Omental fat pad (tissue), 4 donors: ENCODE measurements around the gene MORN5. TPM values are rescaled to one million over a fixed set of nuclear protein-coding genes. Genes with fewer than 3 reads are reported as not detected.
A peak's percentile ranks its signal among the peaks of the same experiment; 100 is the strongest.

Experiments used
- ATAC-seq: fragments of 150-250 bp; one replicate; pipeline ENCODE4 v1.9.1; 2016; ENCODE audit warnings: mild to moderate bottlenecking, moderate library complexity; ENCODE audit not compliant: low FRiP score
- DNase-seq: peaks from one replicate; pipeline ENCODE4 v3.0.0-alpha.2; 2019; ENCODE audit warnings: low spot score
- total RNA-seq, 4 donors: library from RNA; depleted of rRNA; stranded (reverse); fragments of >200 nt; gene quantifications; one replicate each; pipeline ENCODE4 v1.1.0, GENCODE V29; 2016
- TF ChIP-seq, protein P1 (sequence below), 3 donors: fragments of 450-650 bp; IDR thresholded peaks; one replicate each; pipeline ENCODE4 v1.5.1; 2016 to 2017; ENCODE audit warnings: antibody characterized with exemption in 3 of 3, mild to moderate bottlenecking in 3 of 3, moderate library complexity in 2 of 3

MORN5 gene
- total RNA-seq, 4 donors from 2014 or later = not detected

DNA sequence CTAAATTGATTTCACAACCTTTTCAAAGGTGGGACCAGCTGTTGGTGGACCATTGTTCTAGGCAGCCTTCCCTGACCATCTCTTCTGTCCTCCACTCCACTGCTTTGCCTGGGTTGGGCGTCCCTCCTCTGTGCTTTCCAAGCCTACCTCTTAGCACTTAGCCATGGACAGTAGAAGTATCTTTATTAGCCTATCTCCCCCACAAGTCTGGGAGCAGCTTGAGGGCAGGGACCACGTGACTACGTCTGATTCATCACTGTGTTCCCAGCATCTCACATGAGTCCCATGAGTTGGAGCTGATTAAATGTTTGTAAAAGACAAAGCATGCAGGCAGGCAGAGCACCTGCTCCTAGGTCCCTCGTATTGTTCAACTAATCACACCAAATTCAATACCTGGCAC, 20.9 kb downstream of the MORN5 start:
- TF ChIP-seq, protein P1, sequence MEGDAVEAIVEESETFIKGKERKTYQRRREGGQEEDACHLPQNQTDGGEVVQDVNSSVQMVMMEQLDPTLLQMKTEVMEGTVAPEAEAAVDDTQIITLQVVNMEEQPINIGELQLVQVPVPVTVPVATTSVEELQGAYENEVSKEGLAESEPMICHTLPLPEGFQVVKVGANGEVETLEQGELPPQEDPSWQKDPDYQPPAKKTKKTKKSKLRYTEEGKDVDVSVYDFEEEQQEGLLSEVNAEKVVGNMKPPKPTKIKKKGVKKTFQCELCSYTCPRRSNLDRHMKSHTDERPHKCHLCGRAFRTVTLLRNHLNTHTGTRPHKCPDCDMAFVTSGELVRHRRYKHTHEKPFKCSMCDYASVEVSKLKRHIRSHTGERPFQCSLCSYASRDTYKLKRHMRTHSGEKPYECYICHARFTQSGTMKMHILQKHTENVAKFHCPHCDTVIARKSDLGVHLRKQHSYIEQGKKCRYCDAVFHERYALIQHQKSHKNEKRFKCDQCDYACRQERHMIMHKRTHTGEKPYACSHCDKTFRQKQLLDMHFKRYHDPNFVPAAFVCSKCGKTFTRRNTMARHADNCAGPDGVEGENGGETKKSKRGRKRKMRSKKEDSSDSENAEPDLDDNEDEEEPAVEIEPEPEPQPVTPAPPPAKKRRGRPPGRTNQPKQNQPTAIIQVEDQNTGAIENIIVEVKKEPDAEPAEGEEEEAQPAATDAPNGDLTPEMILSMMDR (IDR thresholded peaks at IDR 0.05) = no peak
- no peak for DNase-seq
- peak; percentile 41 for ATAC-seq

DNA sequence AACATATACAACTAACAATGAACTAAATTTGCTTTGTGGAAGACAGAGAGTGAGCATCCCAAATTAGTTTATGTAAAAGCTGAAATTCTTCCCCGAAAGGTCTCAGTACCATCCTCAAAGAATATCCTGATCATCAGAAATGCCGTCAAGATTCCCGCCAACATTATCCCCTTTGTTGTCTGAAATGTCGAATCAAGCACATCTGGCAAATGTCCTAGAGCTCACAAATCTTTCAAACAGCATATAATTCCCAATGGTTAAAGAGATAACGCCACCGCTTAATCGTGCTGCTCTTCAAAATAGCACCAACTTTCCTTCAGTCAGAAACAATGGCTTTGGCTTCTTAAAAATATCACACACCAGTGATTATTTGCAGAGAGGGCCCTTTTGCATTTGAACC, 23.8 kb downstream of the MORN5 start:
- ATAC-seq = no peak
- TF ChIP-seq, protein P1 (IDR thresholded peaks at IDR 0.05) = no peak
- DNase-seq = no peak

DNA sequence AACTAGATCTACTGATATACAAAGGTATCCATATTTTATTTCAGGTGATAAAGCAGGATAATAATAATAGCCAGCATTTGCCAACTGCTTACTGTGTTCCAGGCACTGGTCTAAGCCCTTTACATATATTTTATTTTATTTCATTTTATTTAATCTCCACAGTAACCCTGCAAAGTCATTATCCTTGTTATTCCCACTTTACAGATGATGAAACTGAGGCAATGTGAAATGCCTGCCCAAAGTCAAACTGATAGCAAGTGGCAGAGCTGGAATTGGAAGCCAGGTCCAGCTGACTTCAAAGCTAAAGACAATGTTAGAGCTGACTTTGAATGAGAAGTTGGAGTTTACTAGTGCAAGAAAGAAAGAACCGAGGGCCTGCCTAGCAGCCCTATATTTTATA, 24.8 kb downstream of the MORN5 start:
- ATAC-seq (no peak), DNase-seq (no peak)
- TF ChIP-seq, protein P1 (IDR thresholded peaks at IDR 0.05) = no peak

GRCh38 chr9:122186301-122186700, 26.6 kb downstream of the MORN5 start:
- ATAC-seq (no peak), DNase-seq (no peak)
- TF ChIP-seq, protein P1 (IDR thresholded peaks at IDR 0.05) = no peak

DNA sequence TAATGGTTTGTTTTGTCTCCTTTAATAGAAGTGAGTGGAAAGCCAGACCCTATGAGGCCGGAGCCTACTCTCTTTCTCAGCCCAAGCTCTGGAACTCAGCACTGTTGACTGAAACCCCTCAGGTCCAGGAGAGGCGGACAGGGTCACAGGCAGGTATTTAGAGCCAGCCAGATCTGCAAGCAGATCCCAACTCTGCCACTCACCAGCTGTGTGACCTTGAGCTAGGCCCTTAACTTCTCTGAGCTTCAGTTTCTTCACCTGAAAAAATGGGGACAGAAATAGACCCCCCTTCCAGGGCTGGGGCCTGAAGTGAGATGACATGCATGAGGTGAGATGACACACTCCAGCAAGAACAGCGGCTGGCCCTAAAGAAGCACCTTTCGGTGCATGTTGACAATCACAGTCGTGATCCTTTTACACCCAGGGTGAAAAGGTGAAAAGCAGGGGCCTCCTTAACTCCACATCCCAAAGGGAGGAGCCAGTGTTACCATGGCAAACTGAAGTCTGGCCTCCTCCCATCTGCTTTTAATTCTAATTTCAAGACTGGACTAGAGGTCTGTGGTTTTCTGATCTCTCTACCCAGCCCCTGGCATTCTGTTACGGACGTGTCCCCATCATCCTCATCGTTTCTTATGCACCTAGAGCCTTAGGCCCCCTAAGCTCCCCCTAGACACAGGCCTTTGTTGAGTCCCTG, 27.2 kb downstream of the MORN5 start:
- DNase-seq = no peak
- TF ChIP-seq, protein P1 (IDR thresholded peaks at IDR 0.05) = no peak
- ATAC-seq = no peak

- TF ChIP-seq, protein P1 (IDR thresholded peaks at IDR 0.05) = no peak
- no peak for ATAC-seq
- DNase-seq = no peak
Observed at GRCh38 chr9:122188369-122188768, 28.7 kb downstream of the MORN5 start.
